Lung (tissue), 12 donors: Measurements from ENCODE around the gene L2HGDH. TPM values are rescaled to one million over a fixed set of nuclear protein-coding genes. Genes with fewer than 3 reads are reported as not detected.

Experiments
- ATAC-seq: fragments of 200-7000 bp; cut with Tn5 transposase; one replicate; pipeline ENCODE4 v1.9.1; 2020; ENCODE audit warnings: moderate number of reproducible peaks; ENCODE audit not compliant: insufficient read depth, low FRiP score
- DNase-seq, 3 donors: peaks; one replicate each; pipeline ENCODE4 v3.0.0-alpha.2; 2013 to 2017
- H3K27ac ChIP-seq, 2 donors: one replicate each; pipeline ENCODE4 v1.5.1; 2013; ENCODE audit warnings: mild to moderate bottlenecking in 2 of 2, moderate library complexity in 2 of 2, control low read depth in 1 of 2, inconsistent platforms in 1 of 2, low read depth in 1 of 2, low read length in 1 of 2
- H3K27me3 ChIP-seq, 3 donors: one replicate each; pipeline ENCODE4 v1.5.1; 2013; ENCODE audit warnings: low read length in 2 of 3; ENCODE audit not compliant: control insufficient read depth in 3 of 3, insufficient read depth in 3 of 3
- H3K36me3 ChIP-seq, 4 donors: one replicate each; pipeline ENCODE4 v1.5.1; 2013; ENCODE audit warnings: low read length in 4 of 4, mild to moderate bottlenecking in 1 of 4, moderate library complexity in 1 of 4; ENCODE audit not compliant: control insufficient read depth in 4 of 4, insufficient read depth in 4 of 4
- H3K4me1 ChIP-seq, 5 donors: one replicate each; pipeline ENCODE4 v1.5.1; 2013; ENCODE audit warnings: low read length in 5 of 5, mild to moderate bottlenecking in 2 of 5, moderate library complexity in 1 of 5; ENCODE audit not compliant: control insufficient read depth in 5 of 5, insufficient read depth in 5 of 5
- H3K4me3 ChIP-seq: one replicate; pipeline ENCODE4 v1.5.1; 2013; ENCODE audit warnings: mild to moderate bottlenecking, control low read depth, moderate library complexity
- H3K9ac ChIP-seq, 2 donors: one replicate each; pipeline ENCODE4 v1.5.1; 2013; ENCODE audit warnings: low read length in 2 of 2, control low read depth in 1 of 2; ENCODE audit not compliant: insufficient read depth in 1 of 2
- H3K9me3 ChIP-seq, 4 donors: one replicate each; pipeline ENCODE4 v1.5.1; 2013; ENCODE audit warnings: low read length in 3 of 4, mild to moderate bottlenecking in 1 of 4, moderate library complexity in 1 of 4; ENCODE audit not compliant: control insufficient read depth in 4 of 4, insufficient read depth in 3 of 4
- CTCF ChIP-seq: IDR thresholded peaks from 2 replicates; pipeline ENCODE4 v1.5.1; 2012; ENCODE audit warnings: mild to moderate bottlenecking; ENCODE audit errors: control extremely low read depth, extremely low read depth
- WGBS, 2 donors: extraction: QIAGEN DNeasy Blood & Tissue Kit; methylation state at CpG; one replicate each; pipeline ENCODE4 v1.1.7; 2013; 5-methylcytosine and 5-hydroxymethylcytosine counted together
- polyA plus RNA-seq, 2 donors: library from polyadenylated mRNA; stranded (reverse); fragments of 200-250 nt; gene quantifications; one replicate each; pipeline ENCODE4 v1.2.1, GENCODE V29; 2013
- total RNA-seq, 2 donors: library from RNA; depleted of rRNA in 1 of 2; stranded (reverse); fragments of >200 nt in 1 of 2; gene quantifications; one replicate each; pipeline ENCODE4 v1.2.1, GENCODE V29; 2014 to 2021
- donor health status: control.
- donor health status: control.
- donor health status: Bipolar disorder and iron deficiency.
- donor health status: healthy.
- donor health status: DM: yes; HTN: yes; CAD: no.

Gene L2HGDH
- total and polyA plus RNA-seq, 4 donors, result 1.5 to 7.0 (median 3.7) TPM

DNA sequence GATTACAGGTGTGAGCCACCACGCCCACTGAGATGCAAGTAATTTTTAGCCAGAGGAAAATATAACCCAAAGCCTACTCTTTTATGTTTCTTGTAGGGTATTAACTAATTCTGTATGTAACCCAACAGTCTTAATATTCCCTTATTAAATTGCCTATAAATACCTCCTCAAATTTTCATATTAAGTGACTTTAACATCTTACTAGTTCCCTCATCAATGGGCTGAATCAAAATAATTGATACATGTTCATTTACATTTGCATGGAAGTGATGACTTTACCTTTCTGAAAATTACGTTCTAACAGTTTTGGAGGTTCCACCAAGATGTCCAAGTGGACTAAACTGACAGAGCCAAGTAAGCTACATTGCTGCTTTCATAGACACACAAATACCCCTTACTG is 83.7 kb downstream of the L2HGDH start:
- DNase-seq, result no peak
- TF ChIP-seq CTCF, result no peak
- Histone ChIP-seq H3K4me1 (peaks cover 5 to 34% (median 20%) of the 10 kb centered on the region in 5 donors), H3K9ac (no peak overlapping the region), H3K36me3 (no peaks in the 10 kb centered on the region), H3K27me3 (no peaks in the 10 kb centered on the region), H3K4me3 (no peak overlapping the region), H3K27ac (no peak overlapping the region), H3K9me3 (no peaks in the 10 kb centered on the region)
- no peak for ATAC-seq
- 97 to 98% methylated on average over 2 of the region's 2 CpGs for WGBS, 2 donors

DNA sequence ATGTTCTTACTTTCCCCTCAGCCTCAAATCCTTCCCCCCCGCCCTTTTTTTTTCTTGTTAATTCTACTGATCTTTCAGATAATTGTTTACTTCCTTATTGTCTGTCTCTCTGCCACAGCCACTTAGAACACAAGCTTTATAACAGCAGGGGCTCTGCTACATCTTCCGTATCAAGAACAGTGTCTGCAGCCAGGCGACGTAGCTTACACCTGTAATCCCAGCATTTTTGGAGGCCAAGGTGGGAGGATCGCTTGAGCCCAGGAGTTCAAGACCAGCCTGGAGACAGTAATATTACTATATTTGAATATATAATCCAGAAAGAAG is 86.1 kb downstream of the L2HGDH start:
- no peak for TF ChIP-seq CTCF
- ATAC-seq, result no peak
- Histone ChIP-seq H3K27me3 (no peaks in the 10 kb centered on the region), H3K9me3 (no peaks in the 10 kb centered on the region), H3K4me3 (no peak overlapping the region), H3K27ac (peak overlapping the region in 1 of 2 donors; percentile 47), H3K9ac (no peak overlapping the region), H3K36me3 (no peaks in the 10 kb centered on the region), H3K4me1 (peaks cover 5 to 33% (median 20%) of the 10 kb centered on the region in 5 donors)
- 56 to 66% methylated on average over 5 of the region's 5 CpGs for WGBS, 2 donors
- DNase-seq, result no peak

GRCh38 chr14:50225067-50225973 is 86.7 kb downstream of the L2HGDH start:
- Histone ChIP-seq H3K27me3 (no peaks in the 10 kb centered on the region), H3K4me3 (no peak overlapping the region), H3K27ac (peak overlapping the region in 1 of 2 donors; percentile 47), H3K4me1 (peaks cover 5 to 36% (median 18%) of the 10 kb centered on the region in 5 donors), H3K9ac (no peak overlapping the region), H3K9me3 (no peaks in the 10 kb centered on the region), H3K36me3 (no peaks in the 10 kb centered on the region)
- no peak for TF ChIP-seq CTCF
- 43 to 60% methylated on average over 5 of the region's 5 CpGs for WGBS, 2 donors
- DNase-seq (peak in 2 of 3 donors; percentile 63 to 70), ATAC-seq (no peak)
